HepG2 (cell line): ENCODE data around the gene OLFM2. TPM values are rescaled to one million over a fixed set of nuclear protein-coding genes. Genes with fewer than 3 reads are reported as not detected.

Experiments used
- ATAC-seq: fragments of 200-7000 bp; cut with Tn5 transposase; 3 replicates; pipeline ENCODE4 v1.9.1; 2020; ENCODE audit warnings: mild to moderate bottlenecking, moderate library complexity
- BruUV-seq: library from RNA; stranded (reverse); fragments of 400-500 nt; replicated peaks from 2 replicates; lab custom pipeline; 2021; lab: Mats Ljungman, UMichigan
- CTCF ChIA-PET: fragments of 300-600 bp; formaldehyde crosslinking; extraction: SDS; loops from one replicate; lab custom pipeline; 2021; ENCODE audit warnings: low total read pairs, inconsistent platforms, low intra/inter-chr PET ratio; lab: Yijun Ruan, JAX
- POLR2A ChIA-PET: fragments of 350-600 bp; sonication (Branson Sonifier 250); formaldehyde crosslinking; loops from one replicate; lab custom pipeline; 2020; ENCODE audit warnings: antibody characterized with exemption, inconsistent platforms; lab: Yijun Ruan, JAX
- DNase-seq: peaks from one replicate; pipeline ENCODE4 v3.0.0-alpha.2; 2015; ENCODE audit warnings: low spot score
- FAIRE-seq: peaks from 3 replicates; lab custom pipeline; 2011; peaks lifted over from hg19 to GRCh38; lab: Jason Lieb, UNC
- H2AFZ ChIP-seq: one replicate; pipeline ENCODE4 v1.6.1; 2011; ENCODE audit warnings: low read length, inconsistent platforms
- H3K27ac ChIP-seq: fragments of 300-600 bp; 3 replicates; pipeline ENCODE4 v1.8.0; 2011; ENCODE audit warnings: mixed run types, mild to moderate bottlenecking, mixed read lengths, low read length, inconsistent platforms; ENCODE audit not compliant: insufficient read depth; ENCODE audit errors: extremely low read length
- H3K27me3 ChIP-seq, 2 experiments: fragments of 200-600 bp in 1 of 2; 2 replicates in 1 of 2; 3 replicates in 1 of 2; pipeline versions ENCODE4 v1.6.0 to v1.8.0; 2011; ENCODE audit warnings: low read length in 2 of 2, mild to moderate bottlenecking in 2 of 2, moderate library complexity in 2 of 2, inconsistent platforms in 1 of 2; ENCODE audit not compliant: insufficient read depth in 2 of 2, control insufficient read depth in 1 of 2
- H3K36me3 ChIP-seq, 2 experiments: fragments of 200-600 bp in 1 of 2; replicated peaks in 1 of 2; 2 replicates in 1 of 2; 3 replicates in 1 of 2; pipeline versions ENCODE4 v1.5.1 to v1.8.0; 2011; ENCODE audit warnings: low read length in 2 of 2, inconsistent platforms in 1 of 2; ENCODE audit not compliant: insufficient read depth in 2 of 2, control insufficient read depth in 1 of 2
- H3K4me1 ChIP-seq: 2 replicates; pipeline ENCODE4 v1.5.1; 2012; ENCODE audit warnings: low read length, inconsistent platforms; ENCODE audit not compliant: insufficient read depth
- H3K4me2 ChIP-seq: 2 replicates; pipeline ENCODE4 v1.6.0; 2011; ENCODE audit warnings: low read depth, low read length, inconsistent platforms
- H3K4me3 ChIP-seq, 3 experiments: fragments of 200-600 bp in 1 of 3; sonication (generic), shearing (Covaris generic) in 1 of 3; replicated peaks in 1 of 3; 2 replicates each; pipeline ENCODE4 v1.5.1; 2011 to 2016; ENCODE audit warnings: low read length in 3 of 3, inconsistent platforms in 2 of 3, low read depth in 2 of 3, mild to moderate bottlenecking in 2 of 3, control low read depth in 1 of 3, mixed read lengths in 1 of 3; ENCODE audit not compliant: insufficient read depth in 1 of 3
- H3K79me2 ChIP-seq: one replicate; pipeline ENCODE4 v1.6.1; 2011; ENCODE audit warnings: low read length, inconsistent platforms; ENCODE audit not compliant: insufficient read depth
- H3K9ac ChIP-seq: 2 replicates; pipeline ENCODE4 v1.6.0; 2011; ENCODE audit warnings: mild to moderate bottlenecking, low read depth, low read length, inconsistent platforms; ENCODE audit not compliant: insufficient read depth
- H3K9me3 ChIP-seq: 2 replicates; pipeline ENCODE4 v1.5.1; 2012; ENCODE audit warnings: mild to moderate bottlenecking, low read length
- H4K20me1 ChIP-seq: 2 replicates; pipeline ENCODE4 v1.6.0; 2011; ENCODE audit warnings: inconsistent platforms, mild to moderate bottlenecking, low read length, moderate library complexity; ENCODE audit not compliant: insufficient read depth
- ARNTL ChIP-seq: sonication (generic); formaldehyde crosslinking; IDR thresholded peaks from 2 replicates; pipeline ENCODE4 v1.4.0; 2020; ENCODE audit warnings: mild to moderate bottlenecking, missing genetic modification reagents
- GTF3A ChIP-seq: sonication (generic); formaldehyde crosslinking; conservative IDR thresholded peaks from 2 replicates; pipeline ENCODE4 v1.4.0; 2020; ENCODE audit warnings: mild to moderate bottlenecking, missing genetic modification reagents
- JUND ChIP-seq: sonication (generic); formaldehyde crosslinking; IDR thresholded peaks from 2 replicates; pipeline ENCODE4 v1.8.0; 2022; ENCODE audit warnings: mild to moderate bottlenecking, missing genetic modification reagents
- KLF11 ChIP-seq: IDR thresholded peaks from 2 replicates; pipeline ENCODE4 v1.6.1; 2016; ENCODE audit warnings: missing compliant biosample characterization
- MTF1 ChIP-seq: sonication (generic); formaldehyde crosslinking; IDR thresholded peaks from 2 replicates; pipeline ENCODE4 v1.5.0; 2020; ENCODE audit warnings: missing genetic modification reagents
- NFE2 ChIP-seq: sonication (generic); formaldehyde crosslinking; IDR thresholded peaks from 2 replicates; pipeline ENCODE4 v1.4.0; 2020; ENCODE audit warnings: missing genetic modification reagents
- NFKBIZ ChIP-seq: IDR thresholded peaks from 2 replicates; pipeline ENCODE4 v1.6.1; 2018; ENCODE audit warnings: missing genetic modification reagents, missing compliant biosample characterization
- NR1H2 ChIP-seq: sonication (generic); formaldehyde crosslinking; IDR thresholded peaks from 2 replicates; pipeline ENCODE4 v1.8.1; 2022; ENCODE audit warnings: low read depth, missing genetic modification reagents, borderline replicate concordance
- PHF8 ChIP-seq: sonication (generic); formaldehyde crosslinking; IDR thresholded peaks from 2 replicates; pipeline ENCODE4 v1.5.0; 2020; ENCODE audit warnings: missing genetic modification reagents
- REL ChIP-seq: sonication (generic); formaldehyde crosslinking; conservative IDR thresholded peaks from 2 replicates; pipeline ENCODE4 v1.8.0; 2022; ENCODE audit warnings: mild to moderate bottlenecking, missing genetic modification reagents, moderate library complexity
- ZMYM3 ChIP-seq: sonication (generic); formaldehyde crosslinking; IDR thresholded peaks from 2 replicates; pipeline ENCODE4 v1.5.1; 2020; ENCODE audit warnings: mild to moderate bottlenecking, missing genetic modification reagents
- ZNF225 ChIP-seq: sonication (generic); formaldehyde crosslinking; IDR thresholded peaks from 2 replicates; pipeline ENCODE4 v1.4.0; 2020; ENCODE audit warnings: mild to moderate bottlenecking, missing genetic modification reagents
- ZNF317 ChIP-seq: sonication (generic); formaldehyde crosslinking; IDR thresholded peaks from 2 replicates; pipeline ENCODE4 v1.5.0; 2020; ENCODE audit warnings: mild to moderate bottlenecking, missing genetic modification reagents
- ZNF337 ChIP-seq: sonication (generic); formaldehyde crosslinking; IDR thresholded peaks from 2 replicates; pipeline ENCODE4 v1.5.1; 2020; ENCODE audit warnings: missing genetic modification reagents, low read depth, mild to moderate bottlenecking, borderline replicate concordance
- ZNF432 ChIP-seq: sonication (generic); formaldehyde crosslinking; IDR thresholded peaks from 2 replicates; pipeline ENCODE4 v1.5.0; 2020; ENCODE audit warnings: missing genetic modification reagents, mild to moderate bottlenecking, borderline replicate concordance
- ZNF564 ChIP-seq: sonication (generic); formaldehyde crosslinking; IDR thresholded peaks from 2 replicates; pipeline ENCODE4 v1.8.1; 2023; ENCODE audit warnings: mild to moderate bottlenecking, missing genetic modification reagents
- WGBS: methylation state at CpG from one replicate; pipeline ENCODE4 v1.1.6; 2017; ENCODE audit warnings: low lambda C conversion rate; 5-methylcytosine and 5-hydroxymethylcytosine counted together
- in situ Hi-C: cut with HindIII; loops from 2 replicates; pipeline ENCODE4 v1.10.0; 2017; ENCODE audit warnings: low pct_unique_long_range_greater_than_20kb; ENCODE audit not compliant: extremely low pct_ligation_motif_present
- intact Hi-C: fragments of 100-400 bp; cut with micrococcal nuclease; formaldehyde crosslinking; loops from one replicate; pipeline ENCODE4 v1.10.0; 2022; ENCODE audit not compliant: unreplicated experiment
- polyA plus RNA-seq, 8 experiments: library from polyadenylated mRNA; depleted of rRNA in 3 of 8; stranded (reverse) in 7 of 8; unstranded in 1 of 8; fragments of >200 nt; fragmentation: Illumina TruSeq in 4 of 8; extraction: Trizol in 4 of 8; gene quantifications; 2 replicates each; pipeline versions ENCODE4 v1.2.1 to v1.2.3, GENCODE V29; 2011 to 2016; ENCODE audit warnings: low read depth in 4 of 8, missing spikeins in 1 of 8, mixed read lengths in 1 of 8; ENCODE audit not compliant: insufficient read depth in 1 of 8
- total RNA-seq, 5 experiments: library from RNA; depleted of rRNA; stranded (reverse); fragments of >200 nt; fragmentation: Illumina TruSeq; extraction: Trizol; gene quantifications; 2 replicates each; pipeline ENCODE4 v1.2.3, GENCODE V29; 2016; ENCODE audit warnings: low read depth in 1 of 5
- TF ChIP-seq, protein P1 (sequence below): sonication (generic); formaldehyde crosslinking; conservative IDR thresholded peaks from 2 replicates; pipeline ENCODE4 v1.8.1; 2023; ENCODE audit warnings: missing genetic modification reagents

OLFM2 gene
- total and polyA plus RNA-seq, 2 of the 13 experiments (the other 11 are each of a cell fraction or from before 2014, with no cell fraction given): 0.20 to 0.51 TPM

DNA sequence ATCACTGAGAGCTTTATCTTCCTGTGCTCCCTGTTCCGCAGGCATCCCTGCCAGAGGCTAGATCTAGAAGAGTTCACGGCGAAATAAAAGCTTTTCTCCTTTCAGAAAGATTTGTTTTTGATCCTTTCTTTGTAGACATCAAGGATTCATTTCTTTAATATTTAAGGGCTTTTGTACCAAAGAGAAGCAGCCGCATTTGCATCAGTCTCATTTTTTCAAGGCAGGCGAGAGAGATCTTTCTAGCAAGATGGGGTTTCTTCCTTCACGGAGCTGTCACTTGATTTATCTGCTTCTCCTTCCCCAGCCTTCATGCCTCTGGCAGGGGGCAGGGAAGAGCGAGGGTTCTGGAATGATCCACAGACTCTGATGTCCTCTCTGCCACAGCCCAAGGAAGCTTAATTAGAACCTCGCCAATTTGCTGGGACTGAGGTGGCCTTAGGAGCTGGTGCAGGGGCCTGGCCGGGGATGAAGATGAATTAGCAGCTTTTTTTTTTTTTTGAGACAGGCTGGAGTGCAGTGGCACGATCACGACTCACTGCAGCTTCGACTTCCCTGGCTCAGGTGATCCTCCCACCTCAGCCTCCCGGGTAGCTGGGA, 61.2 kb downstream of the OLFM2 start:
- intact Hi-C loops (no loop called here), in situ Hi-C loops (no loop called here)
- no peak overlapping the region for H3K4me2 ChIP-seq
- H3K27me3 ChIP-seq: peaks cover 0 to 3% of the 10 kb centered on the region in 2 experiments; a peak in 2 of 5 replicates
- DNase-seq: no peak
- WGBS: 22% methylated on average over 13 of the region's 13 CpGs
- no peaks in the 10 kb centered on the region for H3K79me2 ChIP-seq
- no peaks in the 10 kb centered on the region for H3K36me3 ChIP-seq
- no peak overlapping the region for H3K9ac ChIP-seq
- no peaks in the 10 kb centered on the region for H3K9me3 ChIP-seq
- no peak for ATAC-seq
- H2AFZ ChIP-seq: no peak overlapping the region
- no TSS peak for BruUV-seq
- H3K4me1 ChIP-seq: peaks cover 17% of the 10 kb centered on the region
- no peak overlapping the region for H3K4me3 ChIP-seq
- ChIA-PET CTCF (no interaction called here), POLR2A (no interaction called here)
- no peak for FAIRE-seq
- no peak overlapping the region for H3K27ac ChIP-seq
- TF ChIP-seq ZNF564 (CRISPR knock-in tag) (no peak), REL (CRISPR knock-in tag) (no peak), GTF3A (CRISPR knock-in tag) (no peak), KLF11 (no peak), ZNF432 (no peak), ZNF317 (CRISPR knock-in tag) (no peak), ARNTL (CRISPR knock-in tag) (no peak), JUND (CRISPR knock-in tag) (no peak), ZNF337 (no peak), NFE2 (CRISPR knock-in tag) (no peak), MTF1 (CRISPR knock-in tag) (no peak), NFKBIZ (CRISPR knock-in tag) (no peak), ZNF225 (CRISPR knock-in tag) (no peak), PHF8 (CRISPR knock-in tag) (no peak), ZMYM3 (CRISPR knock-in tag) (no peak), NR1H2 (CRISPR knock-in tag) (no peak)
- TF ChIP-seq, protein P1, sequence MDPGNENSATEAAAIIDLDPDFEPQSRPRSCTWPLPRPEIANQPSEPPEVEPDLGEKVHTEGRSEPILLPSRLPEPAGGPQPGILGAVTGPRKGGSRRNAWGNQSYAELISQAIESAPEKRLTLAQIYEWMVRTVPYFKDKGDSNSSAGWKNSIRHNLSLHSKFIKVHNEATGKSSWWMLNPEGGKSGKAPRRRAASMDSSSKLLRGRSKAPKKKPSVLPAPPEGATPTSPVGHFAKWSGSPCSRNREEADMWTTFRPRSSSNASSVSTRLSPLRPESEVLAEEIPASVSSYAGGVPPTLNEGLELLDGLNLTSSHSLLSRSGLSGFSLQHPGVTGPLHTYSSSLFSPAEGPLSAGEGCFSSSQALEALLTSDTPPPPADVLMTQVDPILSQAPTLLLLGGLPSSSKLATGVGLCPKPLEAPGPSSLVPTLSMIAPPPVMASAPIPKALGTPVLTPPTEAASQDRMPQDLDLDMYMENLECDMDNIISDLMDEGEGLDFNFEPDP: no peak
- H4K20me1 ChIP-seq: no peaks in the 10 kb centered on the region
